Prostate gland (tissue), 2 donors: ENCODE data around the gene SEMA5A. TPM values are rescaled to one million over a fixed set of nuclear protein-coding genes. Genes with fewer than 3 reads are reported as not detected.

Experiments
- DNase-seq: peaks from one replicate; pipeline ENCODE4 v3.0.0-alpha.2; 2019; ENCODE audit warnings: low spot score
- H3K27ac ChIP-seq, 2 donors: fragments of 200-600 bp; sonication (generic); 2 replicates each; pipeline ENCODE4 v1.5.1; 2017 to 2019
- H3K27me3 ChIP-seq: fragments of 200-600 bp; sonication (generic); replicated peaks from 2 replicates; pipeline ENCODE4 v1.5.1; 2019; ENCODE audit not compliant: insufficient read depth
- H3K36me3 ChIP-seq, 2 donors: fragments of 200-600 bp; sonication (generic); 1 replicate in 1 of 2; 2 replicates in 1 of 2; pipeline versions ENCODE4 v1.5.1 to v1.8.1; 2017 to 2019
- H3K4me1 ChIP-seq: fragments of 200-600 bp; sonication (generic); replicated peaks from 2 replicates; pipeline ENCODE4 v1.5.1; 2019
- H3K4me3 ChIP-seq, 2 donors: fragments of 200-600 bp; sonication (generic); 2 replicates each; pipeline ENCODE4 v1.5.1; 2017 to 2019
- H3K9me3 ChIP-seq: fragments of 200-600 bp; sonication (generic); 2 replicates; pipeline ENCODE4 v1.5.1; 2017
- POLR2A ChIP-seq: fragments of 450-650 bp; IDR thresholded peaks from one replicate; pipeline ENCODE4 v1.6.1; 2016; ENCODE audit warnings: antibody characterized with exemption, mild to moderate bottlenecking
- POLR2AphosphoS5 ChIP-seq: sonication (generic); formaldehyde crosslinking; IDR thresholded peaks from one replicate; pipeline ENCODE4 v1.6.1; 2017; ENCODE audit warnings: antibody characterized with exemption
- WGBS: methylation state at CpG from one replicate; pipeline ENCODE4 v1.1.5; 2018; 5-methylcytosine and 5-hydroxymethylcytosine counted together
- intact Hi-C: fragments of 100-400 bp; cut with DNase I; formaldehyde crosslinking; loops from one replicate; pipeline ENCODE4 v1.14.2; 2022
- total RNA-seq, 2 donors: library from RNA; depleted of rRNA; stranded (reverse); fragments of >200 nt; gene quantifications; one replicate each; pipeline ENCODE4 v1.1.0, GENCODE V29; 2016
- TF ChIP-seq, protein P1 (sequence below), 4 experiments: fragments of 200-600 bp in 2 of 4; fragments of 450-650 bp in 2 of 4; sonication (generic) in 2 of 4; IDR thresholded peaks; 1 replicate in 3 of 4; 2 replicates in 1 of 4; pipeline ENCODE4 v1.5.1; 2016 to 2019; ENCODE audit warnings: antibody characterized with exemption in 4 of 4, mild to moderate bottlenecking in 2 of 4, moderate library complexity in 2 of 4

SEMA5A gene
- total RNA-seq, 2 donors from 2014 or later: 4.5 to 21.7 TPM

DNA sequence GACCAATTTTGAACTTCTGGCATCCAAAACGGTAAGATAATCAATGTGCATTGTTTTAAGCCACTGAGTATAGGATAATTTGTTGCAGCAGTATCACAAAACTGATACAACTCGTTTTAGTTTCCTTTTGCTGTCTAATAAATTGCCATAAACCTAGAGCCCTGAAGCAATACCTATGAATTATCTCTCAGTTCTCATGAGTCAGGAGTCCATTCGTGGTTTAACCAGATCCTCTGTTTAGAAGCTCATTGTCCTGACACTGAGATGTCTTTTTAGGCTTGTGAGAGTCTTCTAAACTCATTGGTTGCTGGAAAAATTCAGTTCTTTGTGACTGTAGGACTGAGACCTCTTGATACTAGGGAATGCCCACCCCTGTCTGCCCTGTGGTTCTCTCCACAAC lies 262.9 kb downstream of the SEMA5A start:
- Histone ChIP-seq H3K36me3 (no peaks in the 10 kb centered on the region), H3K4me1 (no peaks in the 10 kb centered on the region), H3K27ac (no peak overlapping the region), H3K4me3 (no peak overlapping the region), H3K9me3 (no peaks in the 10 kb centered on the region), H3K27me3 (no peaks in the 10 kb centered on the region)
- intact Hi-C loops: no loop called here
- TF ChIP-seq POLR2A: no peak
- DNase-seq: no peak
- 58% methylated on average over 3 of the region's 3 CpGs for whole genome bisulfite sequencing

DNA sequence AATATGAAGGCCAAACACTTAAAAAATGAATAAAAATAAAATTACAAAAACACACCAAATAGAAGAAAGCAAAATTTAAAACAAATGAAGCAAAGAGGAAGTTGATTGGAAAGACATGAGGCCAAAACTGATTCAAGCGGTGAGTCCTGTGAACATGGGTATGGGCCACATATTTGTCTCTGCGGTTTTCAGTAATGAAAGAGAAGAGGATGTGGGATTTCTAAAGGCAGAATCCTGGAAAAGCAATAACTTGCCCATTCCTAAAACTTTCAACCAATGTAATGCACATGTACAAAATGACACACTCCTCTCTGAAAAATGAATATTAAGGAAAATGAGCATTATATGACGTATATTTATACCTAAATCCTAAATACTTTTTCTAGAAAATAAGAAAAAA lies 263.7 kb downstream of the SEMA5A start:
- Histone ChIP-seq H3K27ac (no peak overlapping the region), H3K36me3 (no peaks in the 10 kb centered on the region), H3K4me1 (no peaks in the 10 kb centered on the region), H3K27me3 (no peaks in the 10 kb centered on the region), H3K4me3 (no peak overlapping the region), H3K9me3 (no peaks in the 10 kb centered on the region)
- TF ChIP-seq POLR2A: no peak
- no peak for TF ChIP-seq POLR2AphosphoS5
- TF ChIP-seq, protein P1, sequence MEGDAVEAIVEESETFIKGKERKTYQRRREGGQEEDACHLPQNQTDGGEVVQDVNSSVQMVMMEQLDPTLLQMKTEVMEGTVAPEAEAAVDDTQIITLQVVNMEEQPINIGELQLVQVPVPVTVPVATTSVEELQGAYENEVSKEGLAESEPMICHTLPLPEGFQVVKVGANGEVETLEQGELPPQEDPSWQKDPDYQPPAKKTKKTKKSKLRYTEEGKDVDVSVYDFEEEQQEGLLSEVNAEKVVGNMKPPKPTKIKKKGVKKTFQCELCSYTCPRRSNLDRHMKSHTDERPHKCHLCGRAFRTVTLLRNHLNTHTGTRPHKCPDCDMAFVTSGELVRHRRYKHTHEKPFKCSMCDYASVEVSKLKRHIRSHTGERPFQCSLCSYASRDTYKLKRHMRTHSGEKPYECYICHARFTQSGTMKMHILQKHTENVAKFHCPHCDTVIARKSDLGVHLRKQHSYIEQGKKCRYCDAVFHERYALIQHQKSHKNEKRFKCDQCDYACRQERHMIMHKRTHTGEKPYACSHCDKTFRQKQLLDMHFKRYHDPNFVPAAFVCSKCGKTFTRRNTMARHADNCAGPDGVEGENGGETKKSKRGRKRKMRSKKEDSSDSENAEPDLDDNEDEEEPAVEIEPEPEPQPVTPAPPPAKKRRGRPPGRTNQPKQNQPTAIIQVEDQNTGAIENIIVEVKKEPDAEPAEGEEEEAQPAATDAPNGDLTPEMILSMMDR (IDR thresholded peaks at IDR 0.05): no peak
- intact Hi-C loops: no loop called here
- DNase-seq: no peak
- 96% methylated on average over 3 of the region's 3 CpGs for WGBS

DNA sequence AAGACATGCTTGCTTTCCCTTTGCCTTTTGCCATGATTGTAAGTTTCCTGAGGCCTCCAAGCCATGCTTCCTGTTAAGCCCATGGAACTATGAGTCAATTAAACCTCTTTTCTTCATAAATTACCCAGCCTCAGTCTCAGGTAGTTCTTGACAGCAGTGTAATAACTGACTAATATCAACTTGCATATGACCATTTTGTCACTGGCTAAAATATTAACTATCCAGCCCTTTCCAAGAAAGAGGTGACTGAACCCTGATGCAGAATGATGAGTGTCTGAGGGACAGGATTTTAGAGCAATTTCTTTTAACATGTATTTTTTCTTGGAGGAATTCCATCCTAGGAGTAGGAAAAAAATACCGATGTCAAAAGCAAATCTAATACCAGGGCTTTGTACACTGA lies 266.1 kb downstream of the SEMA5A start:
- intact Hi-C loops: no loop called here
- no peaks in the 10 kb centered on the region for H3K27me3 ChIP-seq
- no peak overlapping the region for H3K27ac ChIP-seq
- H3K9me3 ChIP-seq: no peaks in the 10 kb centered on the region
- H3K36me3 ChIP-seq: no peaks in the 10 kb centered on the region
- no peaks in the 10 kb centered on the region for H3K4me1 ChIP-seq
- 68% methylated on average over 1 of the region's 1 CpG for WGBS
- no peak for TF ChIP-seq POLR2AphosphoS5
- TF ChIP-seq, protein P1 (IDR thresholded peaks at IDR 0.05): no peak
- TF ChIP-seq POLR2A: no peak
- H3K4me3 ChIP-seq: no peak overlapping the region
- no peak for DNase-seq

DNA sequence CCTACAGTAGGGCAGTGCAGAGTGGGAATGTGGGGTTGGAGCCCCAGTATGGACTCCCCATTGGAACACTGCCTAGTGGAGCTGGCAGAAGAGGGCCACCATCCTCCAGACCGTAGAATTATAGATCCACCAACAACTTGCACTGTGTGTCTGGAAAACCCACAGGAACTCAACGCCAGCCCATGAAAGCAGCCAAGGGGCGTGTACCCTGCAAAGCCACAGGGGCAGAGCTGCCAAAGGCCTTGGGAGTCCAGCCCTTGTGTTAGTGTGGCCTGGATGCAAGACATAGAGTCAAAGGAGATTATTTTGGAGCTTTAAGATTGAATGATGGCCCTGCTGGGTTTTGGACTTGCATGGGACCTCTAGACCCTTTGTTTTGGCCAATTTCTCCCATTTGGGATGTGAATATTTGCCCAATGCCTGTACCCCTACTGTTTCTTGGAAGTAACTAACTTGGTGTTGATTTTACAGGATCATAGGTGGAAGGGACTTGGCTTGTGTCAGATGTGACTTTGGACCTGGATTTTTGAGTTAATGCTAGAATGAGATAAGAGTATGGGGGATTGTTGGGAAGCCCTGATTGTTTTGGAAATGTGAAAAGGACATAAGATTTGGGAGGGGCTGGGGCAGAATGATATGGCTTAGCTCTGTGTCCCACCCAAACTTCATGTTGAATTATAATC lies 266.8 kb downstream of the SEMA5A start:
- Histone ChIP-seq H3K9me3 (no peaks in the 10 kb centered on the region), H3K4me1 (no peaks in the 10 kb centered on the region), H3K27ac (no peak overlapping the region), H3K36me3 (no peaks in the 10 kb centered on the region), H3K27me3 (no peaks in the 10 kb centered on the region), H3K4me3 (no peak overlapping the region)
- DNase-seq: no peak
- intact Hi-C loops: no loop called here
- TF ChIP-seq, protein P1 (IDR thresholded peaks at IDR 0.05): no peak
- TF ChIP-seq POLR2A (no peak), POLR2AphosphoS5 (no peak)
- WGBS: 94% methylated on average over 3 of the region's 3 CpGs

DNA sequence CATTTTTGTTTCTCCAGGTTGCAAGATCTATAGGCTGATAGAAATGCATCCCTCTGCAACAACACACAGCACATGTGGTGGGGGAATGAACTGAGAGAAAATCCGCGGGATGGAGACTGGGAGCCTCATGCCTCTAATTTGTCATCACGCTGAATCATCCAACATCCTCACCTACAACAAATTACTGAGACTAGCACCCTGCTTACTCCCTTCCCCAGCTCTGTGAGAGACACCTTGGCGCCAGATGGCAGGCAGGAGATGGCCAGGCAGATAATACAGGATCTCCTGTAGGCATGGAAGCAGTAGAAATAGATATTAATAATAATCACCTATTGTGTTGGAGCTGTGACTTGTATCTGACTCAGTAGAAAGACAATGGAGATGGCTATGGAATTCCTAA lies 276.9 kb downstream of the SEMA5A start:
- Histone ChIP-seq H3K27ac (no peak overlapping the region), H3K27me3 (no peaks in the 10 kb centered on the region), H3K36me3 (no peaks in the 10 kb centered on the region), H3K4me3 (no peak overlapping the region), H3K9me3 (no peaks in the 10 kb centered on the region), H3K4me1 (no peaks in the 10 kb centered on the region)
- DNase-seq: no peak
- TF ChIP-seq POLR2AphosphoS5 (no peak), POLR2A (no peak)
- TF ChIP-seq, protein P1 (IDR thresholded peaks at IDR 0.05): no peak
- 82% methylated on average over 4 of the region's 4 CpGs for WGBS
- intact Hi-C loops: no loop called here
